Measurements from ENCODE around the gene IGSF8. TPM values are rescaled to one million over a fixed set of nuclear protein-coding genes. Genes with fewer than 3 reads are reported as not detected.

IGSF8 gene
- total and polyA plus RNA-seq, 4 donors, result 23.5 to 39.5 (median 26.8) TPM

DNA sequence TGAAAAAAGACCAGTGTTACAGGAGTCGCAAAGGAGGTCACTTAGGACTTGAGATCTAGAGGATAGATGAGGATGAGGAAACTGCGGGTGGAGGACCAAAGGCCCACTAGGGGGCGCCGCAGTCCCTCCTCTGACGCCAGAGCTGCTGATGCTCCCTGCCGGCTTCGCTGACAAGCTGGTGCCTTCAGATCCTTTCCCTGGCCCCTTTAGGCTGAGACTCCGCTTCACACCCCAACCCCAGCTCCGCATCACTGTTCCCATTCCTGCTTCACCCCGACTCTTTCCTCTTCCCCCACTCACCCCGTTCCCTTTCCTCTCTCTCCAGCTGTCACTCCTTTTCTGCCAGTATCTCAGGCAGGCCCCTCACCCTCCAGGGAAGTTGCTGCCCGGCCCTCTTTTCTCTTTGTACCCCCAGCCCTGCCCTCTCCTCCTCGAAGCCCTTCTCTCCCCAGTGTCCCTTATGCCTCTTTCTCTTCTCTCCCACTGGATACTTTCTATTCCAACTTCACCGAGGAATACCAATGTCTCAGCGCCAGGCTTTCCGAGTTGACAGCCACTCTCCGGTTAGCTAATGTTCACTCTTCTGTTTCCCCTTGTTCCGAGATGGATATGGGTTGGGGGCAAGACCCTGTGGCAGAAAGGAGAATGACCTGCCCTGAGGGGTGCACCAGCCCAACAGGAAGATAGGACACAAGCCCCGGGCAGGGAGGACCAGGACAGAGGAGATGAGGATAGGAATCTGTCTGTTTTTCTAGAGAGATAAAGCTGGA lies 12.5 kb downstream of the IGSF8 start:
- no peak for ATAC-seq (ENCODE audit: insufficient read depth, low FRiP score)
- Histone ChIP-seq H3K36me3 (ENCODE audit: control insufficient read depth in 4 of 4, insufficient read depth in 4 of 4, low read length in 4 of 4) (peaks cover 0 to 13% (median 2%) of the 10 kb centered on the region in 4 donors), H3K9me3 (ENCODE audit: control insufficient read depth in 4 of 4, insufficient read depth in 3 of 4, low read length in 3 of 4) (no peaks in the 10 kb centered on the region), H3K9ac (ENCODE audit: insufficient read depth in 1 of 2, low read length in 2 of 2) (no peak overlapping the region), H3K4me1 (ENCODE audit: control insufficient read depth in 5 of 5, insufficient read depth in 5 of 5, low read length in 5 of 5) (peaks cover 0 to 6% (median 0%) of the 10 kb centered on the region in 5 donors), H3K27ac (ENCODE audit: low read depth in 1 of 2, low read length in 1 of 2) (no peak overlapping the region), H3K4me3 (no peak overlapping the region), H3K27me3 (ENCODE audit: control insufficient read depth in 3 of 3, insufficient read depth in 3 of 3, low read length in 2 of 3) (peaks cover 0 to 33% (median 28%) of the 10 kb centered on the region in 3 donors)
- 55 to 57% methylated on average over 19 of the region's 19 CpGs for WGBS, 2 donors
- TF ChIP-seq, protein P1, sequence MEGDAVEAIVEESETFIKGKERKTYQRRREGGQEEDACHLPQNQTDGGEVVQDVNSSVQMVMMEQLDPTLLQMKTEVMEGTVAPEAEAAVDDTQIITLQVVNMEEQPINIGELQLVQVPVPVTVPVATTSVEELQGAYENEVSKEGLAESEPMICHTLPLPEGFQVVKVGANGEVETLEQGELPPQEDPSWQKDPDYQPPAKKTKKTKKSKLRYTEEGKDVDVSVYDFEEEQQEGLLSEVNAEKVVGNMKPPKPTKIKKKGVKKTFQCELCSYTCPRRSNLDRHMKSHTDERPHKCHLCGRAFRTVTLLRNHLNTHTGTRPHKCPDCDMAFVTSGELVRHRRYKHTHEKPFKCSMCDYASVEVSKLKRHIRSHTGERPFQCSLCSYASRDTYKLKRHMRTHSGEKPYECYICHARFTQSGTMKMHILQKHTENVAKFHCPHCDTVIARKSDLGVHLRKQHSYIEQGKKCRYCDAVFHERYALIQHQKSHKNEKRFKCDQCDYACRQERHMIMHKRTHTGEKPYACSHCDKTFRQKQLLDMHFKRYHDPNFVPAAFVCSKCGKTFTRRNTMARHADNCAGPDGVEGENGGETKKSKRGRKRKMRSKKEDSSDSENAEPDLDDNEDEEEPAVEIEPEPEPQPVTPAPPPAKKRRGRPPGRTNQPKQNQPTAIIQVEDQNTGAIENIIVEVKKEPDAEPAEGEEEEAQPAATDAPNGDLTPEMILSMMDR (IDR thresholded peaks at IDR 0.05; ENCODE audit: control extremely low read depth, extremely low read depth), result peak; percentile 66
- DNase-seq, result peak; percentile 74 to 78 (median 77)

GRCh38 chr1:160084771-160085321 lies 13.6 kb downstream of the IGSF8 start:
- TF ChIP-seq, protein P1 (IDR thresholded peaks at IDR 0.05; ENCODE audit: control extremely low read depth, extremely low read depth), result no peak
- no peak for ATAC-seq (ENCODE audit: insufficient read depth, low FRiP score)
- H3K27me3 ChIP-seq (ENCODE audit: control insufficient read depth in 3 of 3, insufficient read depth in 3 of 3, low read length in 2 of 3), result peaks cover 0 to 43% (median 38%) of the 10 kb centered on the region in 3 donors
- peaks cover 0 to 8% (median 1%) of the 10 kb centered on the region in 4 donors for H3K36me3 ChIP-seq (ENCODE audit: control insufficient read depth in 4 of 4, insufficient read depth in 4 of 4, low read length in 4 of 4)
- no peak overlapping the region for H3K4me3 ChIP-seq
- no peak overlapping the region for H3K9ac ChIP-seq (ENCODE audit: insufficient read depth in 1 of 2, low read length in 2 of 2)
- no peak overlapping the region for H3K27ac ChIP-seq (ENCODE audit: low read depth in 1 of 2, low read length in 1 of 2)
- H3K9me3 ChIP-seq (ENCODE audit: control insufficient read depth in 4 of 4, insufficient read depth in 3 of 4, low read length in 3 of 4), result no peaks in the 10 kb centered on the region
- no peak for DNase-seq
- WGBS, 2 donors, result 84 to 85% methylated on average over 30 of the region's 30 CpGs
- peaks cover 0 to 6% (median 0%) of the 10 kb centered on the region in 5 donors for H3K4me1 ChIP-seq (ENCODE audit: control insufficient read depth in 5 of 5, insufficient read depth in 5 of 5, low read length in 5 of 5)

DNA sequence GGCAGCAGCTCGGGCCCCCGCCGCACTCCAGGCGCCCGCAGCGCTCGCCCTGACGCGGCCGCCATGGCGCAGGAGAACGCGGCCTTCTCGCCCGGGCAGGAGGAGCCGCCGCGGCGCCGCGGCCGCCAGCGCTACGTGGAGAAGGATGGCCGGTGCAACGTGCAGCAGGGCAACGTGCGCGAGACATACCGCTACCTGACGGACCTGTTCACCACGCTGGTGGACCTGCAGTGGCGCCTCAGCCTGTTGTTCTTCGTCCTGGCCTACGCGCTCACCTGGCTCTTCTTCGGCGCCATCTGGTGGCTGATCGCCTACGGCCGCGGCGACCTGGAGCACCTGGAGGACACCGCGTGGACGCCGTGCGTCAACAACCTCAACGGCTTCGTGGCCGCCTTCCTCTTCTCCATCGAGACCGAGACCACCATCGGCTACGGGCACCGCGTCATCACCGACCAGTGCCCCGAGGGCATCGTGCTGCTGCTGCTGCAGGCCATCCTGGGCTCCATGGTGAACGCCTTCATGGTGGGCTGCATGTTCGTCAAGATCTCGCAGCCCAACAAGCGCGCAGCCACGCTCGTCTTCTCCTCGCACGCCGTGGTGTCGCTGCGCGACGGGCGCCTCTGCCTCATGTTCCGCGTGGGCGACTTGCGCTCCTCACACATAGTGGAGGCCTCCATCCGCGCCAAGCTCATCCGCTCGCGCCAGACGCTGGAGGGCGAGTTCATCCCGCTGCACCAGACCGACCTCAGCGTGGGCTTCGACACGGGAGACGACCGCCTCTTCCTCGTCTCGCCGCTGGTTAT lies 14.2 kb downstream of the IGSF8 start:
- Histone ChIP-seq H3K27me3 (ENCODE audit: control insufficient read depth in 3 of 3, insufficient read depth in 3 of 3, low read length in 2 of 3) (peaks cover 0 to 49% (median 38%) of the 10 kb centered on the region in 3 donors), H3K9me3 (ENCODE audit: control insufficient read depth in 4 of 4, insufficient read depth in 3 of 4, low read length in 3 of 4) (no peaks in the 10 kb centered on the region), H3K27ac (ENCODE audit: low read depth in 1 of 2, low read length in 1 of 2) (no peak overlapping the region), H3K36me3 (ENCODE audit: control insufficient read depth in 4 of 4, insufficient read depth in 4 of 4, low read length in 4 of 4) (peaks cover 0 to 6% (median 1%) of the 10 kb centered on the region in 4 donors), H3K4me1 (ENCODE audit: control insufficient read depth in 5 of 5, insufficient read depth in 5 of 5, low read length in 5 of 5) (peaks cover 0 to 6% (median 0%) of the 10 kb centered on the region in 5 donors), H3K4me3 (no peak overlapping the region), H3K9ac (ENCODE audit: insufficient read depth in 1 of 2, low read length in 2 of 2) (no peak overlapping the region)
- ATAC-seq (ENCODE audit: insufficient read depth, low FRiP score) (peak; percentile 76), DNase-seq (peak; percentile 37 to 66 (median 65))
- WGBS, 2 donors, result 23 to 32% methylated on average over 92 to 96 of the region's 96 CpGs
- TF ChIP-seq, protein P1 (IDR thresholded peaks at IDR 0.05; ENCODE audit: control extremely low read depth, extremely low read depth), result peak; percentile 51

Data from lung (tissue), 12 donors.